ENCODE measurements around the gene CCDC170. TPM values are rescaled to one million over a fixed set of nuclear protein-coding genes. Genes with fewer than 3 reads are reported as not detected.

CCDC170 gene
- total RNA-seq, 1 experiment from 2014 or later: 0.12 TPM

DNA sequence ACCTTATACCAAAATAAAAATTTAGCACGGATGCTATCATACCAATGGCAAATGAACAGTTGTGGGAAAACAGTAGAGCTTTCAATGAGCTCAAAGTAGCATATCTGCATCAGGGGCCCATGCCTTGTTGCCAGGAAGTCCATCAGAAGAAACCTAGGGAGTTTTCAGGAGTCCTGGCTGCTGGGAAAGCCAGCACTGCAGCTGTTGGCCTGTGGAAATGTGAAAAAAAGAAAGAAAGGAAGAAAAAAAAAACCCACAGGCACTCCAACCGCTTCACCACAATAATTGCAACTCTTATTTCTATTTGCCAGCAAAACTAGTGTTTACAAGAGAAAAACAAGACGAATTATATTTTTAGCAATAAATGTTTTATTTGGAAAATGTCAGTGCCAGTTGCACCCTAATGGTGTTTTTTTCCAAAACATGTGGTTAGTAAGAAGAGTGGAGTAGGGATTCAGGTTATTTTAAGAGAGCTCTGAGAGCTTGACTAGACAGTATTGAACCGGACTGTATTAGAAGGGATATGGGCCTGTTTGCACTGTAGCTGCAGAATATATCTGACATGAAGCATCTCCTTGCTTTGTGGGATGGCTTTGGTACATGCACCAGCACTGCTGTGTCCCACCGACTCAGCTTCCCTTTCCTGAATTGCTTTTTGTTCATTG lies 137.3 kb downstream of the CCDC170 start:
- H3K4me1 ChIP-seq (ENCODE audit: control insufficient read depth in 1 of 2, insufficient read depth in 2 of 2, low read length in 2 of 2): peaks cover 12 to 30% of the 10 kb centered on the region in 2 experiments
- H3K9me3 ChIP-seq (ENCODE audit: control insufficient read depth in 1 of 2, insufficient read depth in 1 of 2, low read depth in 1 of 2, low read length in 2 of 2): no peaks in the 10 kb centered on the region
- BruUV-seq (replicated peaks): no TSS peak
- TF ChIP-seq, protein P1, sequence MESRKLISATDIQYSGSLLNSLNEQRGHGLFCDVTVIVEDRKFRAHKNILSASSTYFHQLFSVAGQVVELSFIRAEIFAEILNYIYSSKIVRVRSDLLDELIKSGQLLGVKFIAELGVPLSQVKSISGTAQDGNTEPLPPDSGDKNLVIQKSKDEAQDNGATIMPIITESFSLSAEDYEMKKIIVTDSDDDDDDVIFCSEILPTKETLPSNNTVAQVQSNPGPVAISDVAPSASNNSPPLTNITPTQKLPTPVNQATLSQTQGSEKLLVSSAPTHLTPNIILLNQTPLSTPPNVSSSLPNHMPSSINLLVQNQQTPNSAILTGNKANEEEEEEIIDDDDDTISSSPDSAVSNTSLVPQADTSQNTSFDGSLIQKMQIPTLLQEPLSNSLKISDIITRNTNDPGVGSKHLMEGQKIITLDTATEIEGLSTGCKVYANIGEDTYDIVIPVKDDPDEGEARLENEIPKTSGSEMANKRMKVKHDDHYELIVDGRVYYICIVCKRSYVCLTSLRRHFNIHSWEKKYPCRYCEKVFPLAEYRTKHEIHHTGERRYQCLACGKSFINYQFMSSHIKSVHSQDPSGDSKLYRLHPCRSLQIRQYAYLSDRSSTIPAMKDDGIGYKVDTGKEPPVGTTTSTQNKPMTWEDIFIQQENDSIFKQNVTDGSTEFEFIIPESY (IDR thresholded peaks at IDR 0.05; ENCODE audit: extremely low read depth, insufficient replicate concordance, low read length): no peak
- TF ChIP-seq FOSL1 (IDR thresholded peaks at IDR 0.05; ENCODE audit: low read depth): no peak
- no peak for TF ChIP-seq EGR1 (IDR thresholded peaks at IDR 0.05; ENCODE audit: low read depth)
- DNase-seq (ENCODE audit: low read depth, low spot score) (no peak), ATAC-seq (no peak)
- no peaks in the 10 kb centered on the region for H3K9me2 ChIP-seq (ENCODE audit: insufficient read depth)
- CTCF ChIA-PET: no interaction called here
- H3K4me2 ChIP-seq (ENCODE audit: low read length): no peak overlapping the region
- RAD21 ChIA-PET (ENCODE audit: low non-redundant PET in 1 of 2, low total read pairs in 2 of 2, uncharacterized antibody in 2 of 2, unreplicated experiment in 2 of 2): no interaction called here
- H3K4me3 ChIP-seq (replicated peaks in 1 of 2; ENCODE audit: low read depth in 1 of 2, low read length in 2 of 2): no peak overlapping the region
- intact Hi-C loops (cut with micrococcal nuclease): no loop called here
- no peaks in the 10 kb centered on the region for H3K27me3 ChIP-seq (ENCODE audit: insufficient read depth, low read length)
- no peak overlapping the region for H2AFZ ChIP-seq (ENCODE audit: low read depth, low read length, poor library complexity, severe bottlenecking)
- no peak overlapping the region for H3K27ac ChIP-seq (ENCODE audit: low read depth, low read length)
- no peaks in the 10 kb centered on the region for H4K20me1 ChIP-seq (ENCODE audit: insufficient read depth)
- H3K79me2 ChIP-seq (ENCODE audit: insufficient read depth, low read length): no peaks in the 10 kb centered on the region
- POLR2A ChIA-PET: no interaction called here
- no peaks in the 10 kb centered on the region for H3K36me3 ChIP-seq (ENCODE audit: control insufficient read depth in 1 of 2, insufficient read depth in 2 of 2, low read length in 2 of 2)
- H3K9ac ChIP-seq (ENCODE audit: low read length): no peak overlapping the region

DNA sequence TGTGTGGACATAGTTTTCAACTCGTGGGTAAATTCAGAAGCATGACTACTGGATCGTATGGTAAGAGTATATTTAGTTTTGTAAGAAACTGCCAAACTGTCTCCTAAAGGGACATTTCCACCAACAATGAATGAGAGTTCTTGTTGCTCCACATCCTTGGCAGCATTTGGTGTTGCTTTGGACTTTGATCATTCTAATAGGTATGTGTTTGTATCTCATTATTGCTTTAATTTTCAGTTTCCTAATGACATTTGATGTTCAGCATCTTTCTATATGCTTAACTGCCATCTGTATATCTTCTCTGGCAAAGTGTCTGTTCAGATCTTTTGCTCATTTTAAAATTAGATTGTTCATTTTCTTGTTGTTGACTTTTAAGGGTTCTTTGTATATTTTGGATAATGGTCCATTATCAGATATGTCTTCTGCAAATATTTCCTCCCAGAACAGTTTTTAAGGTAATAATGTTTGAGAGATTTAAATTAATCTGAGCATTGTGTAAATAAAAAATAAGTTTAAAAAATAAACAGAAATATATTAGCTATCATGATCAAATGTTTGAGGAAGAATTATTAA lies 138.7 kb downstream of the CCDC170 start:
- no peak for TF ChIP-seq CEBPB (IDR thresholded peaks at IDR 0.05; ENCODE audit: low read depth)
- no peak for TF ChIP-seq SRF (IDR thresholded peaks at IDR 0.05; ENCODE audit: low read depth)
- no peak for TF ChIP-seq EZH2 (IDR thresholded peaks at IDR 0.05)
- no peak for TF ChIP-seq RAD21 (IDR thresholded peaks at IDR 0.05; ENCODE audit: low read depth)
- TF ChIP-seq YY1 (IDR thresholded peaks at IDR 0.05; ENCODE audit: extremely low read depth, insufficient replicate concordance, low read depth, low read length): no peak
- TF ChIP-seq, protein P2, sequence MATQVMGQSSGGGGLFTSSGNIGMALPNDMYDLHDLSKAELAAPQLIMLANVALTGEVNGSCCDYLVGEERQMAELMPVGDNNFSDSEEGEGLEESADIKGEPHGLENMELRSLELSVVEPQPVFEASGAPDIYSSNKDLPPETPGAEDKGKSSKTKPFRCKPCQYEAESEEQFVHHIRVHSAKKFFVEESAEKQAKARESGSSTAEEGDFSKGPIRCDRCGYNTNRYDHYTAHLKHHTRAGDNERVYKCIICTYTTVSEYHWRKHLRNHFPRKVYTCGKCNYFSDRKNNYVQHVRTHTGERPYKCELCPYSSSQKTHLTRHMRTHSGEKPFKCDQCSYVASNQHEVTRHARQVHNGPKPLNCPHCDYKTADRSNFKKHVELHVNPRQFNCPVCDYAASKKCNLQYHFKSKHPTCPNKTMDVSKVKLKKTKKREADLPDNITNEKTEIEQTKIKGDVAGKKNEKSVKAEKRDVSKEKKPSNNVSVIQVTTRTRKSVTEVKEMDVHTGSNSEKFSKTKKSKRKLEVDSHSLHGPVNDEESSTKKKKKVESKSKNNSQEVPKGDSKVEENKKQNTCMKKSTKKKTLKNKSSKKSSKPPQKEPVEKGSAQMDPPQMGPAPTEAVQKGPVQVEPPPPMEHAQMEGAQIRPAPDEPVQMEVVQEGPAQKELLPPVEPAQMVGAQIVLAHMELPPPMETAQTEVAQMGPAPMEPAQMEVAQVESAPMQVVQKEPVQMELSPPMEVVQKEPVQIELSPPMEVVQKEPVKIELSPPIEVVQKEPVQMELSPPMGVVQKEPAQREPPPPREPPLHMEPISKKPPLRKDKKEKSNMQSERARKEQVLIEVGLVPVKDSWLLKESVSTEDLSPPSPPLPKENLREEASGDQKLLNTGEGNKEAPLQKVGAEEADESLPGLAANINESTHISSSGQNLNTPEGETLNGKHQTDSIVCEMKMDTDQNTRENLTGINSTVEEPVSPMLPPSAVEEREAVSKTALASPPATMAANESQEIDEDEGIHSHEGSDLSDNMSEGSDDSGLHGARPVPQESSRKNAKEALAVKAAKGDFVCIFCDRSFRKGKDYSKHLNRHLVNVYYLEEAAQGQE (IDR thresholded peaks at IDR 0.05; ENCODE audit: low read depth): no peak
- TF ChIP-seq POLR2A (IDR thresholded peaks at IDR 0.05; ENCODE audit: borderline replicate concordance, extremely low read depth, insufficient read depth, insufficient read length): no peak
- BruUV-seq (replicated peaks): no TSS peak
- RAD21 ChIA-PET (ENCODE audit: low non-redundant PET in 1 of 2, low total read pairs in 2 of 2, uncharacterized antibody in 2 of 2, unreplicated experiment in 2 of 2): no interaction called here
- H3K4me3 ChIP-seq (replicated peaks in 1 of 2; ENCODE audit: low read depth in 1 of 2, low read length in 2 of 2): no peak overlapping the region
- intact Hi-C loops (cut with micrococcal nuclease): no loop called here
- no peak overlapping the region for H3K4me2 ChIP-seq (ENCODE audit: low read length)
- H3K27me3 ChIP-seq (ENCODE audit: insufficient read depth, low read length): no peaks in the 10 kb centered on the region
- H3K9me2 ChIP-seq (ENCODE audit: insufficient read depth): no peaks in the 10 kb centered on the region
- DNase-seq (ENCODE audit: low read depth, low spot score) (no peak), ATAC-seq (no peak)
- no peak overlapping the region for H3K9ac ChIP-seq (ENCODE audit: low read length)
- peaks cover 10 to 23% of the 10 kb centered on the region in 2 experiments for H3K4me1 ChIP-seq (ENCODE audit: control insufficient read depth in 1 of 2, insufficient read depth in 2 of 2, low read length in 2 of 2)
- CTCF ChIA-PET: no interaction called here
- H3K79me2 ChIP-seq (ENCODE audit: insufficient read depth, low read length): no peaks in the 10 kb centered on the region
- H3K27ac ChIP-seq (ENCODE audit: low read depth, low read length): no peak overlapping the region
- no peaks in the 10 kb centered on the region for H3K36me3 ChIP-seq (ENCODE audit: control insufficient read depth in 1 of 2, insufficient read depth in 2 of 2, low read length in 2 of 2)
- H4K20me1 ChIP-seq (ENCODE audit: insufficient read depth): no peaks in the 10 kb centered on the region
- no peaks in the 10 kb centered on the region for H3K9me3 ChIP-seq (ENCODE audit: control insufficient read depth in 1 of 2, insufficient read depth in 1 of 2, low read depth in 1 of 2, low read length in 2 of 2)
- H2AFZ ChIP-seq (ENCODE audit: low read depth, low read length, poor library complexity, severe bottlenecking): no peak overlapping the region
- POLR2A ChIA-PET: no interaction called here
